HEK293 (cell line): ENCODE measurements around the gene C16orf74.

ENCODE experiments used
- YY1 ChIP-seq: fragments of 450-650 bp; formaldehyde crosslinking; IDR thresholded peaks from 2 replicates; pipeline ENCODE4 v1.5.1; 2018; ENCODE audit warnings: missing biosample characterization, missing genetic modification characterization
- ZBTB21 ChIP-seq: fragments of 450-650 bp; formaldehyde crosslinking; IDR thresholded peaks from 2 replicates; pipeline ENCODE4 v1.5.1; 2017; ENCODE audit warnings: missing biosample characterization, missing genetic modification characterization
- ZBTB7A ChIP-seq: fragments of 450-650 bp; formaldehyde crosslinking; IDR thresholded peaks from 2 replicates; pipeline ENCODE4 v1.5.1; 2016; ENCODE audit warnings: low read depth, missing biosample characterization, missing genetic modification characterization
- ZBTB8A ChIP-seq: fragments of 450-650 bp; formaldehyde crosslinking; IDR thresholded peaks from 2 replicates; pipeline ENCODE4 v1.5.1; 2016; ENCODE audit warnings: missing biosample characterization, missing genetic modification characterization
- ZNF121 ChIP-seq: fragments of 450-650 bp; formaldehyde crosslinking; IDR thresholded peaks from 2 replicates; pipeline ENCODE4 v1.5.1; 2016; ENCODE audit warnings: missing biosample characterization, missing genetic modification characterization
- ZNF792 ChIP-seq: fragments of 450-650 bp; formaldehyde crosslinking; IDR thresholded peaks from 2 replicates; pipeline ENCODE4 v1.5.1; 2016; ENCODE audit warnings: missing biosample characterization, missing genetic modification characterization
- ZSCAN30 ChIP-seq: fragments of 450-650 bp; IDR thresholded peaks from 2 replicates; pipeline ENCODE4 v1.5.1; 2018; ENCODE audit warnings: missing biosample characterization, mild to moderate bottlenecking, missing genetic modification characterization, moderate library complexity
- TF ChIP-seq, protein P1 (sequence below): fragments of 450-650 bp; formaldehyde crosslinking; IDR thresholded peaks from 2 replicates; pipeline ENCODE4 v1.5.1; 2017; ENCODE audit warnings: missing biosample characterization, missing genetic modification characterization
- TF ChIP-seq, protein P2 (sequence below): fragments of 450-650 bp; formaldehyde crosslinking; IDR thresholded peaks from 2 replicates; pipeline ENCODE4 v1.5.1; 2016; ENCODE audit warnings: missing biosample characterization, missing genetic modification characterization
- TF ChIP-seq, protein P3 (sequence below): fragments of 450-650 bp; formaldehyde crosslinking; IDR thresholded peaks from 2 replicates; pipeline ENCODE4 v1.5.1; 2016; ENCODE audit warnings: missing biosample characterization, missing genetic modification characterization
- TF ChIP-seq, protein P4 (sequence below): fragments of 450-650 bp; formaldehyde crosslinking; optimal IDR thresholded peaks from 2 replicates; pipeline ENCODE3; 2016; ENCODE audit warnings: missing biosample characterization, mild to moderate bottlenecking, missing genetic modification characterization
- TF ChIP-seq, protein P5 (sequence below): fragments of 450-650 bp; formaldehyde crosslinking; IDR thresholded peaks from 2 replicates; pipeline ENCODE4 v1.5.1; 2017; ENCODE audit warnings: missing biosample characterization, mild to moderate bottlenecking, missing genetic modification characterization, moderate library complexity

DNA sequence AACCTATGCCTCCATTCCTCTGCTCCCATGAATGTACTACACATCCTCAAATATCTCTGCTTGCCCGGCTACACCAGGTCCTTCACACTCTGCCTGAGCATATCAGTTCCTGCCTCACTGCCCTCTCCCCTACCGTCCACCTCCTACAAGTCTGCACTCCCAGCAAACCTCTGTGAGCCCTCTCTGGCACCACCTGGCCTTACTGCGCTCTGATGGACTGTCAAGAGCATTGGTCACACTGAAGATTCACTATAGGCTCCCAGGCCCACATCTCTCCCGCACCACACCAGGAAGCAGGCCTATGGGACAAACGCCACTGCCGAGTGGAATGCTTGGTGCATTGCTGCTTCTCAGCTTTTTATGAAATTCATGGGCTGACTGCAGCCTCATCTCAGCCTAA lies 71.0 kb downstream of the C16orf74 start:
- TF ChIP-seq, protein P1, sequence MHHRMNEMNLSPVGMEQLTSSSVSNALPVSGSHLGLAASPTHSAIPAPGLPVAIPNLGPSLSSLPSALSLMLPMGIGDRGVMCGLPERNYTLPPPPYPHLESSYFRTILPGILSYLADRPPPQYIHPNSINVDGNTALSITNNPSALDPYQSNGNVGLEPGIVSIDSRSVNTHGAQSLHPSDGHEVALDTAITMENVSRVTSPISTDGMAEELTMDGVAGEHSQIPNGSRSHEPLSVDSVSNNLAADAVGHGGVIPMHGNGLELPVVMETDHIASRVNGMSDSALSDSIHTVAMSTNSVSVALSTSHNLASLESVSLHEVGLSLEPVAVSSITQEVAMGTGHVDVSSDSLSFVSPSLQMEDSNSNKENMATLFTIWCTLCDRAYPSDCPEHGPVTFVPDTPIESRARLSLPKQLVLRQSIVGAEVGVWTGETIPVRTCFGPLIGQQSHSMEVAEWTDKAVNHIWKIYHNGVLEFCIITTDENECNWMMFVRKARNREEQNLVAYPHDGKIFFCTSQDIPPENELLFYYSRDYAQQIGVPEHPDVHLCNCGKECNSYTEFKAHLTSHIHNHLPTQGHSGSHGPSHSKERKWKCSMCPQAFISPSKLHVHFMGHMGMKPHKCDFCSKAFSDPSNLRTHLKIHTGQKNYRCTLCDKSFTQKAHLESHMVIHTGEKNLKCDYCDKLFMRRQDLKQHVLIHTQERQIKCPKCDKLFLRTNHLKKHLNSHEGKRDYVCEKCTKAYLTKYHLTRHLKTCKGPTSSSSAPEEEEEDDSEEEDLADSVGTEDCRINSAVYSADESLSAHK (tag by site-specific recombination), result no peak
- no peak for TF ChIP-seq YY1 (tag by site-specific recombination)
- no peak for TF ChIP-seq ZNF792
- TF ChIP-seq, protein P2, sequence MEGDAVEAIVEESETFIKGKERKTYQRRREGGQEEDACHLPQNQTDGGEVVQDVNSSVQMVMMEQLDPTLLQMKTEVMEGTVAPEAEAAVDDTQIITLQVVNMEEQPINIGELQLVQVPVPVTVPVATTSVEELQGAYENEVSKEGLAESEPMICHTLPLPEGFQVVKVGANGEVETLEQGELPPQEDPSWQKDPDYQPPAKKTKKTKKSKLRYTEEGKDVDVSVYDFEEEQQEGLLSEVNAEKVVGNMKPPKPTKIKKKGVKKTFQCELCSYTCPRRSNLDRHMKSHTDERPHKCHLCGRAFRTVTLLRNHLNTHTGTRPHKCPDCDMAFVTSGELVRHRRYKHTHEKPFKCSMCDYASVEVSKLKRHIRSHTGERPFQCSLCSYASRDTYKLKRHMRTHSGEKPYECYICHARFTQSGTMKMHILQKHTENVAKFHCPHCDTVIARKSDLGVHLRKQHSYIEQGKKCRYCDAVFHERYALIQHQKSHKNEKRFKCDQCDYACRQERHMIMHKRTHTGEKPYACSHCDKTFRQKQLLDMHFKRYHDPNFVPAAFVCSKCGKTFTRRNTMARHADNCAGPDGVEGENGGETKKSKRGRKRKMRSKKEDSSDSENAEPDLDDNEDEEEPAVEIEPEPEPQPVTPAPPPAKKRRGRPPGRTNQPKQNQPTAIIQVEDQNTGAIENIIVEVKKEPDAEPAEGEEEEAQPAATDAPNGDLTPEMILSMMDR (tag by site-specific recombination), result no peak
- no peak for TF ChIP-seq ZBTB21
- TF ChIP-seq ZBTB8A (tag by site-specific recombination), result no peak
- no peak for TF ChIP-seq ZNF121 (tag by site-specific recombination)
- TF ChIP-seq, protein P3, sequence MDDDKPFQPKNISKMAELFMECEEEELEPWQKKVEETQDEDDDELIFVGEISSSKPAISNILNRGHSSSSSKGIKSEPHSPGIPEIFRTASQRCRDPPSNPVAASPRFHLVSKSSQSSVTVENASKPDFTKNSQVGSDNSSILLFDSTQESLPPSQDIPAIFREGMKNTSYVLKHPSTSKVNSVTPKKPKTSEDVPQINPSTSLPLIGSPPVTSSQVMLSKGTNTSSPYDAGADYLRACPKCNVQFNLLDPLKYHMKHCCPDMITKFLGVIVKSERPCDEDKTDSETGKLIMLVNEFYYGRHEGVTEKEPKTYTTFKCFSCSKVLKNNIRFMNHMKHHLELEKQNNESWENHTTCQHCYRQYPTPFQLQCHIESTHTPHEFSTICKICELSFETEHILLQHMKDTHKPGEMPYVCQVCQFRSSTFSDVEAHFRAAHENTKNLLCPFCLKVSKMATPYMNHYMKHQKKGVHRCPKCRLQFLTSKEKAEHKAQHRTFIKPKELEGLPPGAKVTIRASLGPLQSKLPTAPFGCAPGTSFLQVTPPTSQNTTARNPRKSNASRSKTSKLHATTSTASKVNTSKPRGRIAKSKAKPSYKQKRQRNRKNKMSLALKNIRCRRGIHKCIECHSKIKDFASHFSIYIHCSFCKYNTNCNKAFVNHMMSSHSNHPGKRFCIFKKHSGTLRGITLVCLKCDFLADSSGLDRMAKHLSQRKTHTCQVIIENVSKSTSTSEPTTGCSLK (tag by site-specific recombination), result no peak
- no peak for TF ChIP-seq ZBTB7A (tag by site-specific recombination)
- TF ChIP-seq, protein P4, sequence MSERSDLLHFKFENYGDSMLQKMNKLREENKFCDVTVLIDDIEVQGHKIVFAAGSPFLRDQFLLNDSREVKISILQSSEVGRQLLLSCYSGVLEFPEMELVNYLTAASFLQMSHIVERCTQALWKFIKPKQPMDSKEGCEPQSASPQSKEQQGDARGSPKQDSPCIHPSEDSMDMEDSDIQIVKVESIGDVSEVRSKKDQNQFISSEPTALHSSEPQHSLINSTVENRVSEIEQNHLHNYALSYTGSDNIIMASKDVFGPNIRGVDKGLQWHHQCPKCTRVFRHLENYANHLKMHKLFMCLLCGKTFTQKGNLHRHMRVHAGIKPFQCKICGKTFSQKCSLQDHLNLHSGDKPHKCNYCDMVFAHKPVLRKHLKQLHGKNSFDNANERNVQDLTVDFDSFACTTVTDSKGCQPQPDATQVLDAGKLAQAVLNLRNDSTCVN (tag by site-specific recombination), result no peak
- TF ChIP-seq, protein P5, sequence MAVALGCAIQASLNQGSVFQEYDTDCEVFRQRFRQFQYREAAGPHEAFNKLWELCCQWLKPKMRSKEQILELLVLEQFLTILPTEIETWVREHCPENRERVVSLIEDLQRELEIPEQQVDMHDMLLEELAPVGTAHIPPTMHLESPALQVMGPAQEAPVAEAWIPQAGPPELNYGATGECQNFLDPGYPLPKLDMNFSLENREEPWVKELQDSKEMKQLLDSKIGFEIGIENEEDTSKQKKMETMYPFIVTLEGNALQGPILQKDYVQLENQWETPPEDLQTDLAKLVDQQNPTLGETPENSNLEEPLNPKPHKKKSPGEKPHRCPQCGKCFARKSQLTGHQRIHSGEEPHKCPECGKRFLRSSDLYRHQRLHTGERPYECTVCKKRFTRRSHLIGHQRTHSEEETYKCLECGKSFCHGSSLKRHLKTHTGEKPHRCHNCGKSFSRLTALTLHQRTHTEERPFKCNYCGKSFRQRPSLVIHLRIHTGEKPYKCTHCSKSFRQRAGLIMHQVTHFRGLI (tag by site-specific recombination), result no peak
- no peak for TF ChIP-seq ZSCAN30 (tag by site-specific recombination)
